Measurements from ENCODE around the gene BOC. TPM values are rescaled to one million over a fixed set of nuclear protein-coding genes. Genes with fewer than 3 reads are reported as not detected.

The BOC gene
- total and polyA plus RNA-seq, 2 experiments from 2014 or later = 17.9 to 28.2 TPM

- Histone ChIP-seq H3K4me2 (no peak overlapping the region), H3K9me2 (replicated peaks; ENCODE audit: insufficient read depth) (no peaks in the 10 kb centered on the region), H2AFZ (no peak overlapping the region), H3K79me2 (no peaks in the 10 kb centered on the region), H3K27ac (no peak overlapping the region), H3K9me3 (ENCODE audit: low read depth) (no peaks in the 10 kb centered on the region), H3K4me1 (ENCODE audit: insufficient read depth) (no peaks in the 10 kb centered on the region), H3K27me3 (no peaks in the 10 kb centered on the region), H3K36me3 (replicated peaks; ENCODE audit: insufficient read depth, low read depth) (no peaks in the 10 kb centered on the region), H3K4me3 (no peak overlapping the region), H4K20me1 (ENCODE audit: insufficient read depth, poor library complexity, severe bottlenecking) (no peaks in the 10 kb centered on the region)
- no peak for DNase-seq (ENCODE audit: low spot score)
- 87% methylated on average over 5 of the region's 5 CpGs for WGBS (ENCODE audit: low lambda C conversion rate, missing lambda C conversion rate)
- TF ChIP-seq EZH2 (IDR thresholded peaks at IDR 0.05; ENCODE audit: borderline replicate concordance) (no peak), EZH2phosphoT487 (IDR thresholded peaks at IDR 0.05; ENCODE audit: low read depth, severe bottlenecking, unreplicated experiment) (no peak), CTCF (IDR thresholded peaks at IDR 0.05; ENCODE audit: poor library complexity) (no peak)
These were observed 24.8 kb upstream of the BOC start for GRCh38 chr3:113186566-113186965.

- Histone ChIP-seq H3K4me2 (peak overlapping the region; percentile 49), H4K20me1 (ENCODE audit: insufficient read depth, poor library complexity, severe bottlenecking) (no peaks in the 10 kb centered on the region), H2AFZ (no peak overlapping the region), H3K4me3 (no peak overlapping the region), H3K27me3 (no peaks in the 10 kb centered on the region), H3K9me3 (ENCODE audit: low read depth) (no peaks in the 10 kb centered on the region), H3K27ac (peak overlapping the region; percentile 80), H3K36me3 (replicated peaks; ENCODE audit: insufficient read depth, low read depth) (no peaks in the 10 kb centered on the region), H3K79me2 (no peaks in the 10 kb centered on the region), H3K4me1 (ENCODE audit: insufficient read depth) (peaks cover 26% of the 10 kb centered on the region), H3K9me2 (replicated peaks; ENCODE audit: insufficient read depth) (no peaks in the 10 kb centered on the region)
- TF ChIP-seq CTCF (IDR thresholded peaks at IDR 0.05; ENCODE audit: poor library complexity) (no peak), EZH2phosphoT487 (IDR thresholded peaks at IDR 0.05; ENCODE audit: low read depth, severe bottlenecking, unreplicated experiment) (no peak), EZH2 (IDR thresholded peaks at IDR 0.05; ENCODE audit: borderline replicate concordance) (no peak)
- WGBS (ENCODE audit: low lambda C conversion rate, missing lambda C conversion rate) = 22% methylated on average over 8 of the region's 8 CpGs
- peak; percentile 53 for DNase-seq (ENCODE audit: low spot score)
These were observed 18.1 kb upstream of the BOC start for GRCh38 chr3:113193288-113193687.

GRCh38 chr3:113193719-113194118 lies 17.6 kb upstream of the BOC start:
- Histone ChIP-seq H3K36me3 (replicated peaks; ENCODE audit: insufficient read depth, low read depth) (no peaks in the 10 kb centered on the region), H4K20me1 (ENCODE audit: insufficient read depth, poor library complexity, severe bottlenecking) (no peaks in the 10 kb centered on the region), H2AFZ (no peak overlapping the region), H3K79me2 (no peaks in the 10 kb centered on the region), H3K4me2 (peak overlapping the region; percentile 49), H3K27ac (peak overlapping the region; percentile 80), H3K9me2 (replicated peaks; ENCODE audit: insufficient read depth) (no peaks in the 10 kb centered on the region), H3K9me3 (ENCODE audit: low read depth) (no peaks in the 10 kb centered on the region), H3K4me3 (no peak overlapping the region), H3K4me1 (ENCODE audit: insufficient read depth) (peaks cover 26% of the 10 kb centered on the region), H3K27me3 (no peaks in the 10 kb centered on the region)
- 72% methylated on average over 1 of the region's 1 CpG for WGBS (ENCODE audit: low lambda C conversion rate, missing lambda C conversion rate)
- peak; percentile 15 for DNase-seq (ENCODE audit: low spot score)
- TF ChIP-seq EZH2phosphoT487 (IDR thresholded peaks at IDR 0.05; ENCODE audit: low read depth, severe bottlenecking, unreplicated experiment) (no peak), CTCF (IDR thresholded peaks at IDR 0.05; ENCODE audit: poor library complexity) (no peak), EZH2 (IDR thresholded peaks at IDR 0.05; ENCODE audit: borderline replicate concordance) (no peak)
